Measurements from ENCODE around the gene PUS1.

The PUS1 gene

GRCh38 chr12:131894313-131894860 lies 34.7 kb upstream of the PUS1 start, which contains the start of gene ULK1:
Gene ULK1, plus strand, starts transcription at chr12:131894622. Its CDS starts 380 bp downstream, at chr12:131895002.
- 0 out of 2 replicates have a peak within 1 kb of the TSS, but pooled peaks have one; percentile 11 for H2AFZ ChIP-seq (ENCODE audit: low read depth, low read length)
- peaks cover 11% of the 10 kb centered on the region for H3K4me1 ChIP-seq (ENCODE audit: low read length)
- peaks cover 10% of the 10 kb centered on the region for H3K79me2 ChIP-seq (ENCODE audit: low read length)
- TF ChIP-seq EZH2phosphoT487 (IDR thresholded peaks at IDR 0.05; ENCODE audit: low read depth) = no peak
- TF ChIP-seq CTCF (IDR thresholded peaks at IDR 0.05; ENCODE audit: low read depth, low read length) = no peak
- peak within 1 kb of the TSS; percentile 88 for H3K9ac ChIP-seq (ENCODE audit: low read length)
- H3K9me3 ChIP-seq (ENCODE audit: insufficient read depth, low read length) = no peaks in the 10 kb centered on the region
- no peaks in the 10 kb centered on the region for H3K27me3 ChIP-seq (ENCODE audit: low read depth, low read length)
- no peak within 1 kb of the TSS for H3K27ac ChIP-seq (ENCODE audit: low read length)
- H4K20me1 ChIP-seq (ENCODE audit: insufficient read depth, low read length) = peaks cover 23% of the 10 kb centered on the region
- peak within 1 kb of the TSS; percentile 99 for H3K4me3 ChIP-seq (ENCODE audit: low read length)
- H3K4me2 ChIP-seq (ENCODE audit: low read length) = peak within 1 kb of the TSS; percentile 100
- H3K36me3 ChIP-seq (replicated peaks; ENCODE audit: low read depth, low read length) = peaks cover 10% of the 10 kb centered on the region

- no peak overlapping the region for H3K27ac ChIP-seq (ENCODE audit: low read length)
- no peaks in the 10 kb centered on the region for H3K9me3 ChIP-seq (ENCODE audit: insufficient read depth, low read length)
- H3K27me3 ChIP-seq (ENCODE audit: low read depth, low read length) = no peaks in the 10 kb centered on the region
- TF ChIP-seq EZH2phosphoT487 (IDR thresholded peaks at IDR 0.05; ENCODE audit: low read depth) (no peak), CTCF (IDR thresholded peaks at IDR 0.05; ENCODE audit: low read depth, low read length) (no peak)
- peaks cover 23% of the 10 kb centered on the region for H4K20me1 ChIP-seq (ENCODE audit: insufficient read depth, low read length)
- H3K9ac ChIP-seq (ENCODE audit: low read length) = peak overlapping the region; percentile 88
- peak overlapping the region; percentile 99 for H3K4me3 ChIP-seq (ENCODE audit: low read length)
- peaks cover 11% of the 10 kb centered on the region for H3K4me1 ChIP-seq (ENCODE audit: low read length)
- peaks cover 10% of the 10 kb centered on the region for H3K79me2 ChIP-seq (ENCODE audit: low read length)
- H2AFZ ChIP-seq (ENCODE audit: low read depth, low read length) = no peak overlapping the region
- H3K4me2 ChIP-seq (ENCODE audit: low read length) = peak overlapping the region; percentile 100
- H3K36me3 ChIP-seq (replicated peaks; ENCODE audit: low read depth, low read length) = peaks cover 10% of the 10 kb centered on the region
These were observed 34.0 kb upstream of the PUS1 start for GRCh38 chr12:131894981-131895639.

- peaks cover 11% of the 10 kb centered on the region for H3K4me1 ChIP-seq (ENCODE audit: low read length)
- peak overlapping the region; percentile 99 for H3K4me3 ChIP-seq (ENCODE audit: low read length)
- peak overlapping the region; percentile 88 for H3K9ac ChIP-seq (ENCODE audit: low read length)
- H3K27me3 ChIP-seq (ENCODE audit: low read depth, low read length) = no peaks in the 10 kb centered on the region
- TF ChIP-seq EZH2phosphoT487 (IDR thresholded peaks at IDR 0.05; ENCODE audit: low read depth) (no peak), CTCF (IDR thresholded peaks at IDR 0.05; ENCODE audit: low read depth, low read length) (no peak)
- H4K20me1 ChIP-seq (ENCODE audit: insufficient read depth, low read length) = peaks cover 28% of the 10 kb centered on the region
- peaks cover 10% of the 10 kb centered on the region for H3K36me3 ChIP-seq (replicated peaks; ENCODE audit: low read depth, low read length)
- H3K4me2 ChIP-seq (ENCODE audit: low read length) = peak overlapping the region; percentile 100
- H3K9me3 ChIP-seq (ENCODE audit: insufficient read depth, low read length) = no peaks in the 10 kb centered on the region
- H3K27ac ChIP-seq (ENCODE audit: low read length) = no peak overlapping the region
- no peak overlapping the region for H2AFZ ChIP-seq (ENCODE audit: low read depth, low read length)
- H3K79me2 ChIP-seq (ENCODE audit: low read length) = peaks cover 10% of the 10 kb centered on the region
These were observed 33.4 kb upstream of the PUS1 start for GRCh38 chr12:131895640-131896079.

GRCh38 chr12:131896080-131896810 lies 32.8 kb upstream of the PUS1 start:
- Histone ChIP-seq H3K9ac (ENCODE audit: low read length) (peak overlapping the region; percentile 88; the same call in 1 of the 2 replicates), H2AFZ (ENCODE audit: low read depth, low read length) (no peak overlapping the region), H3K27me3 (ENCODE audit: low read depth, low read length) (no peaks in the 10 kb centered on the region), H3K9me3 (ENCODE audit: insufficient read depth, low read length) (no peaks in the 10 kb centered on the region), H3K27ac (ENCODE audit: low read length) (no peak overlapping the region), H3K4me3 (ENCODE audit: low read length) (peak overlapping the region; percentile 99), H3K4me1 (ENCODE audit: low read length) (peaks cover 11% of the 10 kb centered on the region), H3K36me3 (replicated peaks; ENCODE audit: low read depth, low read length) (peaks cover 10% of the 10 kb centered on the region), H3K4me2 (ENCODE audit: low read length) (peak overlapping the region; percentile 100), H3K79me2 (ENCODE audit: low read length) (peaks cover 10% of the 10 kb centered on the region), H4K20me1 (ENCODE audit: insufficient read depth, low read length) (peaks cover 28% of the 10 kb centered on the region)
- TF ChIP-seq CTCF (IDR thresholded peaks at IDR 0.05; ENCODE audit: low read depth, low read length) (no peak), EZH2phosphoT487 (IDR thresholded peaks at IDR 0.05; ENCODE audit: low read depth) (no peak)
